ENCODE results near the gene HSD3B2.
"Not testable (repeated sequence)": the region's sequence is repeated elsewhere in the genome, so short reads cannot be mapped to it uniquely, and the experiment has no call there.

The HSD3B2 gene

DNA sequence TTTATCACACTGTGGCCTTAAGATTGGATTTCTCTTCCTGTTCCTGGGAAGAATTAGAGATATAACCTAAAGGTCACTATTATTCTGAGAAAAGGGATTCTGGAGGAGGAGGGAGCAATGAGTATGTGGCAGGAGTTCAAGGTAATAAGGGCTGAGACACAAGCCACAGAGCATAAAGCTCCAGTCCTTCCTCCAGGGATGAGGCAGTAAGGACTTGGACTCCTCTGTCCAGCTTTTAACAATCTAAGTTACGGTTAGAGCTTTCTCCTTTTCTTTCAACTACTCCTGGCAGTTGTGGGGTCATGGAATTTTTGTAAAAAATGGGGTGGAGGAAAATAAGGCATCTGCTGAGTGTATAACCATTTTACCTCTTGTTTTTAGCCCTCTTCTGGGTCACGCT lies at the start of gene HSD3B2:
HSD3B2 (plus strand) TSS at position 201 of the 400 bp plus-strand sequence. CDS start 270 bp downstream, outside the sequence.
- in situ Hi-C loops (cut with MboI; ENCODE audit: low sequenced_read_pairs): no loop called here

DNA sequence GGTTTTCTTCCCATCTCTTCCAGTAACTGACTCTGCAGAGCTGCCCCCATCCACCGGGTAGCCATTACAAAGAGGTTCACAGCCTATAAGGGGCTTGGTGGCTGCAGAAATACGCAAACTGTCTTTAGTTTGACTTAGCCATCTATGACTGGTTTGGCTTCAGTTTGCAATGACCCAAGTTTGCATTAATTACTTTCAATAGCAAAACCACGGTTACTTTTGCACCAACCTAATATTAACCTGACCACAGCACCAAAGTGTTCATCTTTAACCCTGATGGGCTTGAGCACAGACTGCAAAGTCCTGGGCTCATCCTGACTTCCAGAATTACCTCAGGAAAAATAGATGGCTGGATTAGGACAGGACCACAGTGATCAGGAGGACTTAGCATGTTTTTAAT lies 48.5 kb upstream of the HSD3B2 start:
- in situ Hi-C loops (cut with MboI; ENCODE audit: low sequenced_read_pairs): no loop called here

DNA sequence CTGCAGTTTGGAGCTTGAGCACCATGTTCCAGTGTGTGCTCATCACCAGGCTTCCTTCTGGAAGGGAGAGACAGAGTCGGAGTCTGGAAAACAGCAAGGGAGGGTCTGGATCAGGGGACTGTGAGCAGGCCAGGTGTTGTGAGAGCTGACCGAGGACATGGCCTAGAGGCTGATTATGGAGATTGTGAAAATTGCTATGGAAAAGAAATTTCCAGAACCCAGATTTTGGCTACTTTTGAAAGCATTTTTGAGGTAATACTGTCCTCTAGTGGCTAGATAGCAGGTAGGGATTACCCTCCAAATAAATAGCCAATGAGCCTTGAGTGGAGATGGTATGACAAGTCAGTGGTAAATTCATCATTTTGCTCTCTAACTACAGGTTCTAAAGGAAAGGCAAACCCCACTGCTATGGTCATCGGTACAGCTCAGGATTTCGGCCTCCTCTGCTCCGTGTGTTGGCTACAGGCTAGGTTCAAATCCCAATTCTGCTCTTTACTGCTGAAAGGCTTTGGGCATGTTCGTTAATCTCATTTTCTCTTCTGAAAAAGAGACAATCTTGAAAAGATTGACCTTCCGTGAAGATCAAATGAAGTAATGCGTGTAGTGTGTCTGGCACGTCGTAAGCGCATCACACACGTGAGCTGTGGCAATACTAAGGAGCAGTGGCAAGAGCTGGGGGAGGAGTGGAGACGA lies 47.4 kb upstream of the HSD3B2 start:
- in situ Hi-C loops (cut with MboI; ENCODE audit: low sequenced_read_pairs): no loop called here

- in situ Hi-C loops (cut with MboI; ENCODE audit: low sequenced_read_pairs): no loop called here
These were observed 46.4 kb upstream of the HSD3B2 start, which contains the start of gene HAO2 for GRCh38 chr1:119368554-119368953. HAO2 (plus strand) TSS chr1:119368785; CDS start chr1:119381086, 12,301 bp downstream.

- in situ Hi-C loops (cut with MboI; ENCODE audit: low sequenced_read_pairs): no loop called here
These were observed 44.2 kb upstream of the HSD3B2 start for GRCh38 chr1:119370748-119371147.

DNA sequence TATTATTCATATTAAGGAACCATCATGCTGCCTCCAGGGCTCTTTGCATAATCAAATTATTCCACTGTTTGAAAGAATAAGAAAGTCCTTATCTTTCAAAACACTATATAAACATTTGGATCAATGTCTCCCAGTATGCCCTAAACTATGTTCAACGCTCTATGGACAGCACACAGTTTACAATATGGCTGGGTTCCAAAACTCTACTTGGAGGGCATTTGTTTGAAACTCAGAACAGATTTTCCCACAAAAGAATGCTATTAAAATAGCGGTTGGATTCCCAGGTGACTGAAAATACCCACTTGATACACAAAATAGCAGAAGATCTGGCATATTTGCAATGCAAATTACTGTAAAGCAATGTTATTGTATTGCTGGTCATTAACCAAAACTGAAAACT lies 43.1 kb upstream of the HSD3B2 start:
- in situ Hi-C loops (cut with MboI; ENCODE audit: low sequenced_read_pairs): no loop called here

GRCh38 chr1:119372503-119373086 lies 42.4 kb upstream of the HSD3B2 start:
- in situ Hi-C loops (cut with MboI; ENCODE audit: low sequenced_read_pairs): no loop called here

GRCh38 chr1:119373465-119373864 lies 41.5 kb upstream of the HSD3B2 start:
- in situ Hi-C loops (cut with MboI; ENCODE audit: low sequenced_read_pairs): no loop called here

DNA sequence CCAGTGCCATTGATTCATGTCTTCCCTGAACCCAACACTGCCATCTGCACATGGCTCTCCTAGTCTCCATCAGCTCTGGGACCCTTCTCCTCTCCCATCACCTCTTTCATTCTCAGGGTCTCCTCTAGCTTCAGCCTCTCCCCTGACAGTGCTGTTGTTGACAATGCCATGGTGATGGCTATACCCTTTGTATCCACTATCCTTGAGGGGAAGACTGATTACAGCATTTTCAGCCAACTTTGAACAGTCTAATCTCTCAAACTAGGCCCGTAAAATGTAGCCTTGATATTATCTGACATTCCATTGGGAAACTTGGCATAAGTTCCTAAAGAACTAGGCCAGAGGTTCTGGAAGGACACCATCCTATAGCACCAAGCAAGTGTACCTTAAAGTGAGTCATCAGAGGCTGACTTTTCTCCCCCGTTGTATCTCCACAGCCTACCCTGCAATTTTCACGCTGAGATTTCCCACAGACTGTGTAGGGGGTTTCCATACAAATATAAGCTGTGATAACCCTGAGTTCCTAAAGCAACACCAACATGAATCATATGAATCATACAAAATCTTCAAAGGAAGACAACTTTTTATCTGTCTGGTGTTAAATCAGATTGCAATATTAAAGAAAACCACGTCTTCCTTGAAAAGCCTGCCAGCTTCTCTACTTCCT lies 40.6 kb upstream of the HSD3B2 start:
- in situ Hi-C loops (cut with MboI; ENCODE audit: low sequenced_read_pairs): no loop called here

DNA sequence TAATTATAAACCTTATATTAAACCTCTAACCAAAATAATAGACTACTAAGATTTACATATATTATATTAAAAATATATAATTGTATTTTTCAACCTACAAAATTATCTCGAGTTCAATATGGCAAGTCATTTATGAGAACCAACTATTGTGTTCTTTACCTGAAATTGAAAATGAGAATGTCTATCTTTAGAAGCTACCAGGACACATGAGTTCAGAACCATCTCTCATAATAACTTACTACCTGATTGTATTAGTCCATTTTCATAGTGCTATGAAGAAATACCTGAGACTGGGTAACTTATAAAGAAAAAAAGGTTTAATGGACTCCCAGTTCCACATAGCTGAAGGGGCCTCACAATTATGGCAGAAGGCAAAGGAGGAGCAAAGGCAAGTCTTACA lies 39.6 kb upstream of the HSD3B2 start:
- in situ Hi-C loops (cut with MboI; ENCODE audit: low sequenced_read_pairs): no loop called here

- in situ Hi-C loops (cut with MboI; ENCODE audit: low sequenced_read_pairs): no loop called here
These were observed 38.4 kb upstream of the HSD3B2 start for GRCh38 chr1:119376594-119376993.

DNA sequence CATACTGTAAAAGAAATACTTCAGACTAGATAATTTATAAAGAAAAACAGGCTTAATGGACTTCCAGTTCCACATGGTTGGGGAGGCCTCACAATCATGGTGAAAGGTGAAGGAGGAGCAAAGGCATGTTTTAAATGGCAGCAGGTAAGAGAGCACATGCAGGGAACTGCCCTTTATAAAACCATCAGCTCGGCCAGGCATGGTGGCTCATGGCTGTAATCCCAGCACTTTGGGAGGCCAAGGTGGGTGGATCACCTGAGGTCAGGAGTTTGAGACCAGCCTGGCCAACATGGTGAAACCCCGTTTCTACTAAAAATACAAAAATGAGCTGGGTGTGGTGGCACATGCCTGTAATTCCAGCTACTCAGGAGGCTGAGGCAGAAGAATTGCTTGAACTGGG lies 37.4 kb upstream of the HSD3B2 start:
- in situ Hi-C loops (cut with MboI; ENCODE audit: low sequenced_read_pairs): not testable (repeated sequence)

DNA sequence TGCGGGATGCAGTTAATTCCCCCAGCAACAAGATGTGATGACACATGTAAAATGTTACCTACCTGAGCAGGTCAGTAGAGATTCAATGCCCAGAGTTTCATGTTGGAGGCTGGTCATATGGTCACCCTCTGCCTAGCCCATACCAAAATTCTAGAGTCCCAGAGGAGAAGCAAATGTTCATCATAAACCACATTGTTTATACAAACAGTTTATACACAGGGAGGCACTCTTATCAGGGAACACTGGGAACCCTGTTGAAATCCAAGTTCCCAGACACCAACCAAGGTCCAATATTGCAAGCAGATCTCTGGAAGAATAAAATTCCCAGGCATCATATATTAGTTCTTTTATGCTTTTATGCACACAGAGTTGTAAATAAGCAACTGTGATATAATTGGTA lies 35.8 kb upstream of the HSD3B2 start:
- in situ Hi-C loops (cut with MboI; ENCODE audit: low sequenced_read_pairs): no loop called here

DNA sequence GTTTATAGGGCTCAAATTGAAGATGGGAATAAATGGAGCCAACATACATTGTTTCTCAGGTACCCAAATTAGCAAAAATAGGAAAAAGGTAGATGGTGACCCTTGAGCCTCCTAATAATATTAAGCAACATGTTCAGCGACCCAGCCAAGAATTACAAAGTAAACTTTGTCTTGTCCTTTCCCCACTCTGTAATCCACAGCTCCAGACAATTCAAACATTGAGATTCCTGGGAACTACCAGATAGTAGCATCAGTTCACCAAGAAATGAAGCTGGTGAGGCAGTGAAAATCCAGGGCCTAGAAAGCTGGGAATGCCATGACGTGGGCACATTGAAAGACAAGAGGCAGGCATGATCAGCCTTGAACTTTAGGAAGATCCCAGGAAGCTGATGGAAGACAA lies 34.6 kb upstream of the HSD3B2 start:
- in situ Hi-C loops (cut with MboI; ENCODE audit: low sequenced_read_pairs): no loop called here

DNA sequence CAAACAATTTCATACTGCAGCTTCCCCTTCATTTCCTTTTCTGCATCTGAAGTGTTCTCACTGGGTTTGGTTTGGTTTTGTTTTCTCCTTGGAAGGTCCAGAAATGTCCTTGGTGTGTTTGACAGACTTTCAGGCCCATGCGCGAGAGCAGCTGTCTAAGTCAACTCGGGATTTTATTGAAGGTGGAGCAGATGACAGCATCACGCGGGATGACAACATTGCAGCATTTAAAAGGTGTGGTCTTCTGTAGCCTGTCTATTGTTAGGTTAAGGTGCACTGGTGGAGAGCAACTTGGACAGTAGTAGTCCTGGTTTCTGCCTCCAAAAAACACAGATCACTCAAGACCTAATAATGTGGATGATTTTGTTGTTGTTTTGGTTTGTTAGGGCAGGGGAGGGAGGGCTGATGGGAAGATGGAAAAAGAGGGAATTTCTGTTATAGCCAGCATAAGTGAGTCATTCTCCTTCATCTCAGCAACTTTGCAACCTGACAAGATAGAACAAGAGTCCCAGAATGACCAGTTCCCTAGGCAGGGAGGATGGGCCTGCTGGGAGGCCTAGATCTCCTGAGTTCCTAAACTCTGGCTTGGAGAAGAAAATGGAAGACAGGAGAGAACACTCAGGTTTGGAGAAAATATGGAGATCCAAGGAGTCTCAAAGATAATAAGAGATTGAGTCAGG lies 33.8 kb upstream of the HSD3B2 start:
- in situ Hi-C loops (cut with MboI; ENCODE audit: low sequenced_read_pairs): no loop called here

DNA sequence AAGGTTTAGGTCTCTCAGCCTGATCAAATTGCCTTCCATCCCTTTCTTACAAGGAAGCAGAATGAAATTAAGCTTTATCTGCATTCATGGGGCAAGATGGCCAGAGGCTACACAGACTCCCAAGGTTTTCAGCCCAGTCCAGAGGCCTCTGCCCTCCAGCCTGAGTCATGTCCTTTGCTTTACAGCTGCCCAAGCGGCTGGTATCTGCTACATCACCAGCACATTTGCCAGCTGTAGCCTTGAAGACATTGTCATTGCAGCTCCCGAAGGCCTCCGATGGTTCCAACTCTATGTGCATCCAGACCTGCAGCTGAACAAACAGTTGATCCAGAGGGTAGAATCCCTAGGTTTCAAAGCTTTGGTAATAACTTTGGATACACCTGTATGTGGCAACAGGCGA lies 30.4 kb upstream of the HSD3B2 start:
- in situ Hi-C loops (cut with MboI; ENCODE audit: low sequenced_read_pairs): no loop called here

- in situ Hi-C loops (cut with MboI; ENCODE audit: low sequenced_read_pairs): no loop called here
These were observed 29.3 kb upstream of the HSD3B2 start for GRCh38 chr1:119385650-119386049.

GRCh38 chr1:119387858-119388257 lies 27.1 kb upstream of the HSD3B2 start:
- in situ Hi-C loops (cut with MboI; ENCODE audit: low sequenced_read_pairs): no loop called here

DNA sequence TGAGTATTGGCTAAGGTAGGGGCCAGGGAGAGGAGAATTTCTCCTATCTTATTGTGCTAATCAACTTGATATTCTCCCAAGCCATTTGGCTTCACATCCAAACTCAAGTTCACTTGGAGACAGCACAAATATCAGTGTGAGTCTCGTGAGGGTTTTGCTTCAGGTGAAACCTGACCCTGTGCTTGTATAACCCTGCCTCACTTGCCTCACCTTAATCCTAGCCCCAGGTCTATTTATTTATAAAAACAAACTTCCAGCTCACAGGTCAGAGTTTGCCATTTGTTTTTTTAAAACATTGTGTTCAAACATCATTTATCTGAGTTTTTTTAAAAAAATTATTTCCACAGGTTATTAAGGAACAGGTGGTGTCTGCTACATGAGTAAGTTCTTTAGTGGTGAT lies 26.5 kb upstream of the HSD3B2 start:
- in situ Hi-C loops (cut with MboI; ENCODE audit: low sequenced_read_pairs): no loop called here

- in situ Hi-C loops (cut with MboI; ENCODE audit: low sequenced_read_pairs): no loop called here
These were observed 24.4 kb upstream of the HSD3B2 start for GRCh38 chr1:119390526-119390925.

- in situ Hi-C loops (cut with MboI; ENCODE audit: low sequenced_read_pairs): no loop called here
These were observed 23.2 kb upstream of the HSD3B2 start for GRCh38 chr1:119391749-119392148.

DNA sequence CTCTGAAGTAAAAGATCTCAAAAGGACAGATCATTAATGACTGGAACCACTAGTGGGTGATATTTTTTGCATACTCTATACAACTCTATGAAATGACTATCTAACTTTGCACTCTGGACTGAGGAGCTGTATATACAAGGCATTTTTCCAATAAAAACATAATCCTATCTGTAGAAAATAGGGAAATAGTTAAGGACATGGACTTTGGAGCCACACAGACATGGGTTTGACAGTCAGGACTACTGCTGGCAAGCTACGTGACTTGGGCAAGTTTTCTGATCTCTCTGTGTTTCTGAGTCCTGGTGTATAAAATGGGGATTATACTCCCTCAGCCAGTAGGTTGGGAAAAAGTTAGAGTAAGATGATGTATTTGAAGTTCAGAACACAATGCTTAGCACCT lies 20.9 kb upstream of the HSD3B2 start:
- in situ Hi-C loops (cut with MboI; ENCODE audit: low sequenced_read_pairs): no loop called here

Measured in HL-60/S4 treated with phorbol 12-myristate 13-acetate at 8.2 ng/mL for 4 days and 3 days (cell line).